ENCODE results near the gene PDE1C. TPM values are rescaled to one million over a fixed set of nuclear protein-coding genes. Genes with fewer than 3 reads are reported as not detected.

PDE1C gene
- total and polyA plus RNA-seq, 2 of the 4 experiments (the other 2 are of a cell fraction): 14.2 to 61.5 TPM

GRCh38 chr7:32094516-32094915, 24.3 kb upstream of the PDE1C start:
- Histone ChIP-seq H3K9me1 (ENCODE audit: insufficient read depth, low read length) (no peaks in the 10 kb centered on the region), H3K9me3 (ENCODE audit: control insufficient read depth, insufficient read depth, low read length) (peaks cover 2% of the 10 kb centered on the region; the same call in 1 of the 2 replicates), H2BK120ac (ENCODE audit: low read depth, low read length) (peak overlapping the region; percentile 74), H3K4me3 (ENCODE audit: insufficient read depth, low read depth, low read length) (no peak overlapping the region), H4K5ac (ENCODE audit: low read depth, low read length) (peak overlapping the region; percentile 64; the same call in 1 of the 2 replicates), H2AK5ac (ENCODE audit: low read depth, low read length) (no peak overlapping the region), H3K9ac (ENCODE audit: low read depth, low read length) (no peak overlapping the region), H2AFZ (replicated peaks; ENCODE audit: low read length, poor library complexity) (no peak overlapping the region), H3K4me2 (ENCODE audit: low read depth, low read length) (no peak overlapping the region), H3K18ac (ENCODE audit: low read depth, low read length) (peak overlapping the region; percentile 70), H4K20me1 (ENCODE audit: insufficient read depth, low read length) (no peaks in the 10 kb centered on the region), H3K4me1 (ENCODE audit: control insufficient read depth, insufficient read depth, low read length) (peaks cover 13% of the 10 kb centered on the region), H4K8ac (ENCODE audit: low read depth in 2 of 2, low read length in 2 of 2) (no peak overlapping the region; a peak in 1 of 4 replicates), H2BK20ac (ENCODE audit: low read depth, low read length) (no peak overlapping the region), H4K91ac (ENCODE audit: insufficient read depth, low read depth, low read length) (no peak overlapping the region), H2BK5ac (ENCODE audit: low read depth, low read length, poor library complexity, severe bottlenecking) (peak overlapping the region; percentile 90), H3K79me1 (ENCODE audit: low read depth in 1 of 2, low read length in 2 of 2) (no peaks in the 10 kb centered on the region), H3K23ac (ENCODE audit: low read depth, low read length) (no peak overlapping the region), H3K27ac (ENCODE audit: insufficient read depth, low read length) (no peak overlapping the region), H3K27me3 (ENCODE audit: control insufficient read depth, insufficient read depth, low read length) (no peaks in the 10 kb centered on the region), H3K36me3 (ENCODE audit: control insufficient read depth, insufficient read depth, low read length) (no peaks in the 10 kb centered on the region), H3K14ac (replicated peaks; ENCODE audit: low read depth, low read length) (no peak overlapping the region), H2AK9ac (replicated peaks; ENCODE audit: low read depth, low read length, poor library complexity) (no peak overlapping the region), H2BK15ac (ENCODE audit: low read depth, low read length) (no peak overlapping the region; the same call in 2 of the 3 replicates), H3K56ac (ENCODE audit: extremely low read depth, insufficient read depth, low read length) (no peak overlapping the region), H3K4ac (ENCODE audit: low read depth, low read length) (no peak overlapping the region; the same call in 1 of the 2 replicates)
- ChIA-PET CTCF (no interaction called here), POLR2A (ENCODE audit: unreplicated experiment) (no interaction called here)
- intact Hi-C loops (cut with micrococcal nuclease): no loop called here
- no TSS peak for BruUV-seq (replicated peaks)
- in situ Hi-C loops (cut with MboI; ENCODE audit: low sequenced_read_pairs): no loop called here
- dilution Hi-C loops (cut with HindIII; ENCODE audit: low sequenced_read_pairs, unreplicated experiment): no loop called here
- ATAC-seq (ENCODE audit: low read depth) (no peak), DNase-seq (no peak)
- no peak for TF ChIP-seq POLR2A (IDR thresholded peaks at IDR 0.05; ENCODE audit: low read depth, low read length)
- TF ChIP-seq SMC3 (IDR thresholded peaks at IDR 0.05; ENCODE audit: low read depth, low read length): no peak
- no peak for TF ChIP-seq RAD21 (IDR thresholded peaks at IDR 0.05; ENCODE audit: low read length)
- TF ChIP-seq, protein P1, sequence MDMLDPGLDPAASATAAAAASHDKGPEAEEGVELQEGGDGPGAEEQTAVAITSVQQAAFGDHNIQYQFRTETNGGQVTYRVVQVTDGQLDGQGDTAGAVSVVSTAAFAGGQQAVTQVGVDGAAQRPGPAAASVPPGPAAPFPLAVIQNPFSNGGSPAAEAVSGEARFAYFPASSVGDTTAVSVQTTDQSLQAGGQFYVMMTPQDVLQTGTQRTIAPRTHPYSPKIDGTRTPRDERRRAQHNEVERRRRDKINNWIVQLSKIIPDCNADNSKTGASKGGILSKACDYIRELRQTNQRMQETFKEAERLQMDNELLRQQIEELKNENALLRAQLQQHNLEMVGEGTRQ (IDR thresholded peaks at IDR 0.05; ENCODE audit: low read depth, low read length): no peak
- TF ChIP-seq, protein P2, sequence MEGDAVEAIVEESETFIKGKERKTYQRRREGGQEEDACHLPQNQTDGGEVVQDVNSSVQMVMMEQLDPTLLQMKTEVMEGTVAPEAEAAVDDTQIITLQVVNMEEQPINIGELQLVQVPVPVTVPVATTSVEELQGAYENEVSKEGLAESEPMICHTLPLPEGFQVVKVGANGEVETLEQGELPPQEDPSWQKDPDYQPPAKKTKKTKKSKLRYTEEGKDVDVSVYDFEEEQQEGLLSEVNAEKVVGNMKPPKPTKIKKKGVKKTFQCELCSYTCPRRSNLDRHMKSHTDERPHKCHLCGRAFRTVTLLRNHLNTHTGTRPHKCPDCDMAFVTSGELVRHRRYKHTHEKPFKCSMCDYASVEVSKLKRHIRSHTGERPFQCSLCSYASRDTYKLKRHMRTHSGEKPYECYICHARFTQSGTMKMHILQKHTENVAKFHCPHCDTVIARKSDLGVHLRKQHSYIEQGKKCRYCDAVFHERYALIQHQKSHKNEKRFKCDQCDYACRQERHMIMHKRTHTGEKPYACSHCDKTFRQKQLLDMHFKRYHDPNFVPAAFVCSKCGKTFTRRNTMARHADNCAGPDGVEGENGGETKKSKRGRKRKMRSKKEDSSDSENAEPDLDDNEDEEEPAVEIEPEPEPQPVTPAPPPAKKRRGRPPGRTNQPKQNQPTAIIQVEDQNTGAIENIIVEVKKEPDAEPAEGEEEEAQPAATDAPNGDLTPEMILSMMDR (conservative IDR thresholded peaks at IDR 0.05; ENCODE audit: low read depth, low read length): no peak
- no peak for TF ChIP-seq CEBPB (IDR thresholded peaks at IDR 0.05; ENCODE audit: low read depth, low read length)
- TF ChIP-seq MAFK (IDR thresholded peaks at IDR 0.05; ENCODE audit: low read depth, low read length): no peak
- TF ChIP-seq RCOR1 (IDR thresholded peaks at IDR 0.05; ENCODE audit: insufficient replicate concordance, low read length): no peak
- TF ChIP-seq NFE2L2 (IDR thresholded peaks at IDR 0.05; ENCODE audit: low read depth, low read length): no peak
- no peak for TF ChIP-seq FOS (IDR thresholded peaks at IDR 0.05; ENCODE audit: low read depth, low read length)
- TF ChIP-seq MAZ (IDR thresholded peaks at IDR 0.05; ENCODE audit: borderline replicate concordance, low read depth, low read length): no peak
- TF ChIP-seq MXI1 (IDR thresholded peaks at IDR 0.05; ENCODE audit: borderline replicate concordance, low read depth, low read length): no peak
- TF ChIP-seq, protein P3, sequence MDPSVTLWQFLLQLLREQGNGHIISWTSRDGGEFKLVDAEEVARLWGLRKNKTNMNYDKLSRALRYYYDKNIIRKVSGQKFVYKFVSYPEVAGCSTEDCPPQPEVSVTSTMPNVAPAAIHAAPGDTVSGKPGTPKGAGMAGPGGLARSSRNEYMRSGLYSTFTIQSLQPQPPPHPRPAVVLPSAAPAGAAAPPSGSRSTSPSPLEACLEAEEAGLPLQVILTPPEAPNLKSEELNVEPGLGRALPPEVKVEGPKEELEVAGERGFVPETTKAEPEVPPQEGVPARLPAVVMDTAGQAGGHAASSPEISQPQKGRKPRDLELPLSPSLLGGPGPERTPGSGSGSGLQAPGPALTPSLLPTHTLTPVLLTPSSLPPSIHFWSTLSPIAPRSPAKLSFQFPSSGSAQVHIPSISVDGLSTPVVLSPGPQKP (IDR thresholded peaks at IDR 0.05; ENCODE audit: borderline replicate concordance, low read depth, low read length): no peak
- no peak for TF ChIP-seq CHD1 (IDR thresholded peaks at IDR 0.05; ENCODE audit: low read depth, low read length)
- TF ChIP-seq BHLHE40 (IDR thresholded peaks at IDR 0.05; ENCODE audit: low read depth, low read length): no peak
- WGBS, 2 experiments (ENCODE audit: extremely low coverage in 2 of 2, insufficient read length in 1 of 2): 61% methylated on average over 3 of the region's 4 CpGs; no CpG with 5 or more reads in 1 of the 2 experiments

Measured in IMR-90 (cell line).